GM12891 (cell line): ENCODE measurements around the gene L3HYPDH.

Experiments used
- DNase-seq: peaks from one replicate; pipeline ENCODE4 v3.0.0; 2011; ENCODE audit warnings: low spot score; ENCODE audit not compliant: insufficient read length
- FAIRE-seq: peaks from 2 replicates; lab custom pipeline; 2011; peaks lifted over from hg19 to GRCh38; lab: Jason Lieb, UNC
- PAX5 ChIP-seq: IDR thresholded peaks from 2 replicates; pipeline ENCODE4 v1.6.1; 2011; ENCODE audit warnings: low read length, moderate library complexity, mild to moderate bottlenecking; ENCODE audit not compliant: insufficient read depth, severe bottlenecking
- POLR2A ChIP-seq: IDR thresholded peaks from 2 replicates; pipeline ENCODE4 v1.6.1; 2011; ENCODE audit warnings: low read depth, low read length, control low read depth
- POLR2AphosphoS5 ChIP-seq: IDR thresholded peaks from 2 replicates; pipeline ENCODE4 v1.6.1; 2011; ENCODE audit warnings: low read depth, low read length, control low read depth
- POU2F2 ChIP-seq: IDR thresholded peaks from 2 replicates; pipeline ENCODE4 v1.6.1; 2011; ENCODE audit warnings: low read depth, mild to moderate bottlenecking, control low read depth, low read length, moderate library complexity
- SPI1 ChIP-seq: IDR thresholded peaks from 2 replicates; pipeline ENCODE4 v1.6.1; 2011; ENCODE audit warnings: low read depth, low read length, control low read depth
- TAF1 ChIP-seq: IDR thresholded peaks from 2 replicates; pipeline ENCODE4 v1.6.1; 2011; ENCODE audit warnings: low read depth, low read length, control low read depth

L3HYPDH gene

DNA sequence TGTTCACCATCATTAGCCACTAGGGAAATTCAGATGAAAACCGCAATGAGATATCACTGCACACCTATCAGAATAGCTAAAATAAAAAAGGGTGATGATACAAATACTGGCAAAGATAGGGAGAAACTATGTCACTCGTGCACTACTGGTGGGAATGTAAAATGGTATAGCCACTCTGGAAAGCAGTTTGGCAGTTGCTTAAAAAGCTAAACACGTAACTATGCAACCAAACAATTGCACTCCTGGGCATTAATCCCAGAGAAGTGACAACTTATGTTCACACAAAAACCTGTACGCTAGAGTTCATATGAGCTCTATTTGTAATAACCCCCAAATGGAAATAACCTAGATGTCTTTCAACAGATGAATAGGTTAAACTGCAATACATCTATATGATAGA is 54.4 kb downstream of the L3HYPDH start:
- FAIRE-seq (no peak), DNase-seq (no peak)
- TF ChIP-seq POU2F2 (no peak), TAF1 (no peak), POLR2A (no peak), PAX5 (no peak), POLR2AphosphoS5 (no peak), SPI1 (no peak)

DNA sequence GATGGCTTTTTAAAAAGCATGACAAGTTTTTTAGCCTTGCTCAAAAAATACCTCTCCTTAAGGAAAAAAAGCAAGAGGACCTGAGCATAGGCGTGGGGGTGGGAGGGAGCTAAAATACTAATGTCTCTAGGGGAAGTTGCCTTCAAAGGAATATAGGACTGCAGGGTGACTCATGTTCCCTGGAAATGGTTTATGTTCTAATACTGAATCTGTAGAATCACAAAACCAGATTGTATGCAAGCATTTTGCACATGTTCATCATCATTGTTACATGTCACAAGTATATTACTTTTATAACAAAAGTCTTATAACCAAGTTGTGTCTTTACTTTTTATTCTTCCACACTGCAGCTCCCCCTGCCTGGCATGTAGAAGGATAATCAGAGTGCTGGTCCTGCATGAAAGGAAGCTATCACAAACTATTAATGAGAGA is 55.6 kb downstream of the L3HYPDH start:
- no peak for FAIRE-seq
- DNase-seq = no peak
- no peak for TF ChIP-seq SPI1
- no peak for TF ChIP-seq PAX5
- TF ChIP-seq TAF1 = no peak
- TF ChIP-seq POLR2A = no peak
- TF ChIP-seq POU2F2 = no peak
- no peak for TF ChIP-seq POLR2AphosphoS5

DNA sequence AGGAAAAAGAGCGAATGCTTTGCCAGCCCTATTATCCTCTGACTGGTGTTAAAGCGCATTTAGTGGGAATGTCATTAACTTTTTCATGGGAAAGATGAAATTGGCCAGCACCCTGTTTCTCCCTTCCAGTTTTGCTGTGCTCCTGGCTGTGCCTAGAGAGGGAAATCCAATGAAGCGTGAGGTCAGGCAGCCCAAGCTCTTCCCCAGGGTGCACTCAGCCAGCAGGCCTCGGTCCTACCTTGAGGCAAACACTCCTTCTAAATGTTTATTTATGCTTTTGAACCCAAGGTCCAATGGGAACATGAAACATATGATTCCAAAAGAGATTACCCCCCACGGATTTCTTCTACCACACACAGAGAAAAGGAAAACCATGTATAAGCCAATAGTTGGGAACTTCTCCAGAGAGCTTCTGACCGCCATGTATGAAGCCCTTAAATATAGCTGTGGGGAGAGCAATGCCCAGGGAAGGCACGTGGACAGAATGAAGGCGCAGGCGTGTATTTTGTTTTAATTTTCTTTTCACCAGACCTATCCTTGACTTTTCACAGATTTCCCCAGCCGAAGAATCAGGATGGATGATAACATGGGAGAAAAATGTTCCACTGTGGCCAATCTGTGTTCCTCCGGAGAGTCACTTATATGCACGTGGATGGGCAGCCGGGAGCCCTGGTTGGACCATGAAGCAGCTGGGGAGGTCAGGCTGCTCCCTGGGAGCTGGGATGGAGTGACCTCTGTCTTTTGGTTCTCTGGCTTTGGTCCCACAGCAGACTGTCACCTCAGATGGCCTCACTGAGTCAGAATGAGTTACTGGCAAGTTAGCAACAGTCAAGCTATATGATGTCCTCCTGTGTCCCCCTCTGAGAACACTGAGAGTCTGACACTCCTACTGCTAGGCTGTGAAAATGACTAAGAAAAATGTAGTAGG is 56.3 kb downstream of the L3HYPDH start:
- FAIRE-seq (no peak), DNase-seq (no peak)
- TF ChIP-seq TAF1 (no peak), POLR2A (no peak)

DNA sequence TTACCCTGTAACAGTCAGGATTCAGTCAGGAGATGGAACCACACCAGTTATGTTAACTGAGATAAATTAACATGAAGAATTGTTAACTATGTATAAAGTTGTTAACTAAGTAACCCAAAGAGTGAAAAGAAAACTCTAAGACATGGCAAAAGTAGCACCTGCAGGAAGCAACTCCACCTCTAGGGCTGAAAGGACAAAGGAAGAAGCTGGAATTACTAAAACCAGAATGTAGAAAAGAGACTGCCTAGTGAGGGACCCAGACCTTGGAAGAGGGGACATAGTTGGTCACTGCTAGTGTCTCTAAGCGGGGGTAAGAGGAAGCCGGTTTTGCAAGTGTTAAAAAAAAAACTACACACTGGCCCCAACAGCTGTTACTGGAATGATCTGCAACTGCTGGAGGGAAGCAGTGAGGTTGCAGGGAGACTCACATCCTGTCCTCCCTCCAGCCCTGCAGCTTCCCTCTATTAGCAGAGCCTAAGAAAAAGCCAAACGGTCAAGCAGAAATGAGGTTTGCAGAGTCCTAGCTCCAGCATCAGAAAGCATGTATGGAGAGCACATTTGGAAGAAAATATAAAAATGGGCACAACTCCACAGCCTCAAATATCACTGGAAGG is 58.8 kb downstream of the L3HYPDH start:
- no peak for TF ChIP-seq POLR2AphosphoS5
- TF ChIP-seq POLR2A = no peak
- TF ChIP-seq SPI1 = no peak
- no peak for DNase-seq
- no peak for FAIRE-seq

GRCh38 chr14:59424341-59425071 is 59.7 kb downstream of the L3HYPDH start:
- DNase-seq (no peak), FAIRE-seq (no peak)
- TF ChIP-seq PAX5 = no peak
- no peak for TF ChIP-seq SPI1
- TF ChIP-seq POU2F2 = no peak
- no peak for TF ChIP-seq POLR2A
- no peak for TF ChIP-seq POLR2AphosphoS5
- no peak for TF ChIP-seq TAF1
